GM10847 (cell line): Measurements from ENCODE around the gene PPARGC1A.

Experiments
- POLR2A ChIP-seq: IDR thresholded peaks from 2 replicates; pipeline ENCODE4 v1.6.1; 2011; ENCODE audit not compliant: insufficient read length; ENCODE audit errors: extremely low read depth

Gene PPARGC1A

GRCh38 chr4:23877758-23878229 lies 12.1 kb downstream of the PPARGC1A start:
- no peak for TF ChIP-seq POLR2A

- TF ChIP-seq POLR2A, result no peak
Observed at GRCh38 chr4:23876418-23877089, 13.3 kb downstream of the PPARGC1A start.

GRCh38 chr4:23875317-23875716 lies 14.5 kb downstream of the PPARGC1A start:
- no peak for TF ChIP-seq POLR2A

GRCh38 chr4:23874536-23874901 lies 15.3 kb downstream of the PPARGC1A start:
- no peak for TF ChIP-seq POLR2A

GRCh38 chr4:23873717-23874535 lies 15.9 kb downstream of the PPARGC1A start:
- no peak for TF ChIP-seq POLR2A

GRCh38 chr4:23871426-23871825 lies 18.4 kb downstream of the PPARGC1A start:
- no peak for TF ChIP-seq POLR2A

- no peak for TF ChIP-seq POLR2A
Observed at GRCh38 chr4:23866450-23867075, 23.3 kb downstream of the PPARGC1A start.

GRCh38 chr4:23861897-23862296 lies 27.9 kb downstream of the PPARGC1A start:
- TF ChIP-seq POLR2A, result no peak

GRCh38 chr4:23860919-23861318 lies 28.9 kb downstream of the PPARGC1A start:
- no peak for TF ChIP-seq POLR2A

- no peak for TF ChIP-seq POLR2A
Observed at GRCh38 chr4:23857367-23857959, 32.4 kb downstream of the PPARGC1A start.

GRCh38 chr4:23856630-23857029 lies 33.2 kb downstream of the PPARGC1A start:
- TF ChIP-seq POLR2A, result no peak

GRCh38 chr4:23855912-23856605 lies 33.8 kb downstream of the PPARGC1A start:
- TF ChIP-seq POLR2A, result no peak

GRCh38 chr4:23853986-23854660 lies 35.7 kb downstream of the PPARGC1A start:
- no peak for TF ChIP-seq POLR2A

GRCh38 chr4:23851464-23851863 lies 38.4 kb downstream of the PPARGC1A start:
- no peak for TF ChIP-seq POLR2A
